Neural progenitor cell (in vitro differentiated cells): ENCODE results near the gene ZNF592. TPM values are rescaled to one million over a fixed set of nuclear protein-coding genes. Genes with fewer than 3 reads are reported as not detected.

Source experiments
- DNase-seq: peaks from one replicate; pipeline ENCODE4 v3.0.0-alpha.2; 2016; ENCODE audit warnings: low spot score
- H2AFZ ChIP-seq: fragments of 200-600 bp; sonication (generic); replicated peaks from 2 replicates; pipeline ENCODE4 v1.6.1; 2016; ENCODE audit warnings: antibody characterized with exemption
- H3F3A ChIP-seq: fragments of 200-600 bp; sonication (generic); 2 replicates; pipeline ENCODE4 v1.6.1; 2016; ENCODE audit warnings: antibody characterized with exemption, low read depth
- H3K27ac ChIP-seq: fragments of 200-600 bp; sonication (generic); 2 replicates; pipeline ENCODE4 v1.5.1; 2016; ENCODE audit warnings: mild to moderate bottlenecking
- H3K27me3 ChIP-seq: fragments of 200-600 bp; sonication (generic); 2 replicates; pipeline ENCODE4 v1.6.1; 2016; ENCODE audit warnings: mild to moderate bottlenecking, moderate library complexity
- H3K36me3 ChIP-seq: fragments of 200-600 bp; sonication (generic); 2 replicates; pipeline ENCODE4 v1.5.1; 2016
- H3K4me1 ChIP-seq: fragments of 200-600 bp; sonication (generic); 2 replicates; pipeline ENCODE4 v1.6.1; 2016; ENCODE audit warnings: mixed run types
- H3K4me2 ChIP-seq: fragments of 200-600 bp; sonication (generic); 2 replicates; pipeline ENCODE4 v1.6.1; 2016
- H3K4me3 ChIP-seq: fragments of 200-600 bp; sonication (generic); 2 replicates; pipeline ENCODE4 v1.5.1; 2016
- H3K79me2 ChIP-seq: fragments of 200-600 bp; sonication (generic); 2 replicates; pipeline ENCODE4 v1.6.1; 2016; ENCODE audit warnings: low read depth
- H3K9ac ChIP-seq: fragments of 200-600 bp; sonication (generic); 2 replicates; pipeline ENCODE4 v1.6.1; 2016
- H3K9me3 ChIP-seq: fragments of 200-600 bp; sonication (generic); 2 replicates; pipeline ENCODE4 v1.5.1; 2016; ENCODE audit warnings: low read depth
- H4K20me1 ChIP-seq: fragments of 200-600 bp; sonication (generic); 2 replicates; pipeline ENCODE4 v1.6.1; 2016; ENCODE audit warnings: low read depth
- H3K27ac Mint-ChIP-seq: 3 replicates; pipeline ENCODE4 v1.8.0; 2021; ENCODE audit warnings: mixed read lengths
- H3K27me3 Mint-ChIP-seq: 2 replicates; pipeline ENCODE4 v1.8.0; 2022; ENCODE audit warnings: low read depth, mild to moderate bottlenecking, inconsistent platforms, moderate library complexity, mixed read lengths; ENCODE audit not compliant: insufficient read depth
- H3K36me3 Mint-ChIP-seq: 3 replicates; pipeline ENCODE4 v1.8.0; 2021; ENCODE audit warnings: mixed read lengths
- H3K4me1 Mint-ChIP-seq: 3 replicates; pipeline ENCODE4 v1.8.0; 2021; ENCODE audit warnings: mixed read lengths
- H3K4me3 Mint-ChIP-seq: 3 replicates; pipeline ENCODE4 v1.8.0; 2021; ENCODE audit warnings: mild to moderate bottlenecking, moderate library complexity, mixed read lengths
- H3K9me3 Mint-ChIP-seq: 3 replicates; pipeline ENCODE4 v1.8.0; 2020; ENCODE audit warnings: mixed read lengths
- CTCF ChIP-seq: fragments of 200-600 bp; sonication (generic); IDR thresholded peaks from 2 replicates; pipeline ENCODE4 v1.5.1; 2017; ENCODE audit warnings: antibody characterized with exemption, mild to moderate bottlenecking
- EZH2 ChIP-seq: fragments of 200-600 bp; sonication (generic); IDR thresholded peaks from 2 replicates; pipeline ENCODE4 v1.6.1; 2017; ENCODE audit warnings: antibody characterized with exemption, mild to moderate bottlenecking, moderate library complexity
- EZH2phosphoT487 ChIP-seq: fragments of 200-600 bp; sonication (generic); IDR thresholded peaks from 2 replicates; pipeline ENCODE4 v1.6.1; 2017; ENCODE audit warnings: antibody characterized with exemption
- total RNA-seq: library from RNA; depleted of rRNA; stranded (reverse); fragments of >200 nt; gene quantifications from 2 replicates; pipeline ENCODE4 v1.2.3, GENCODE V29; 2015; ENCODE audit warnings: low replicate concordance

The ZNF592 gene
- total RNA-seq, 1 donor from 2014 or later: 5.8 TPM

- Histone ChIP-seq H3K27me3 (no peaks in the 10 kb centered on the region), H3K4me1 (peaks cover 36% of the 10 kb centered on the region), H3K79me2 (no peaks in the 10 kb centered on the region), H3K4me3 (no peak overlapping the region), H3F3A (peaks cover 25% of the 10 kb centered on the region), H3K9me3 (no peaks in the 10 kb centered on the region), H4K20me1 (no peaks in the 10 kb centered on the region), H3K36me3 (no peaks in the 10 kb centered on the region), H3K27ac (no peak overlapping the region), H2AFZ (peak overlapping the region; percentile 12), H3K4me2 (no peak overlapping the region), H3K9ac (no peak overlapping the region)
- no peak for DNase-seq
- H3K4me1 Mint-ChIP-seq: peaks cover 30% of the 10 kb centered on the region
- no peak overlapping the region for H3K4me3 Mint-ChIP-seq
- H3K36me3 Mint-ChIP-seq: no peaks in the 10 kb centered on the region
- H3K9me3 Mint-ChIP-seq: peaks cover 3% of the 10 kb centered on the region
- H3K27me3 Mint-ChIP-seq: peaks cover 5% of the 10 kb centered on the region
- TF ChIP-seq EZH2: no peak
- TF ChIP-seq EZH2phosphoT487: no peak
- TF ChIP-seq CTCF: no peak
- H3K27ac Mint-ChIP-seq: no peak overlapping the region
Observed at GRCh38 chr15:84821501-84822021, 73.2 kb downstream of the ZNF592 start.

GRCh38 chr15:84822653-84823281 is 74.4 kb downstream of the ZNF592 start:
- no peak overlapping the region for H3K4me3 ChIP-seq
- no peak overlapping the region for H3K27ac Mint-ChIP-seq
- peaks cover 27% of the 10 kb centered on the region for H3K4me1 Mint-ChIP-seq
- peaks cover 32% of the 10 kb centered on the region for H3K4me1 ChIP-seq
- no peaks in the 10 kb centered on the region for H3K9me3 ChIP-seq
- peaks cover 3% of the 10 kb centered on the region for H3K27me3 Mint-ChIP-seq
- no peaks in the 10 kb centered on the region for H4K20me1 ChIP-seq
- H3F3A ChIP-seq: peaks cover 17% of the 10 kb centered on the region
- no peaks in the 10 kb centered on the region for H3K36me3 Mint-ChIP-seq
- H3K9ac ChIP-seq: no peak overlapping the region
- no peak for TF ChIP-seq EZH2
- TF ChIP-seq CTCF: no peak
- TF ChIP-seq EZH2phosphoT487: no peak
- H3K27ac ChIP-seq: no peak overlapping the region
- no peak overlapping the region for H3K4me3 Mint-ChIP-seq
- H2AFZ ChIP-seq: no peak overlapping the region
- H3K9me3 Mint-ChIP-seq: peaks cover 3% of the 10 kb centered on the region
- no peak for DNase-seq
- no peaks in the 10 kb centered on the region for H3K36me3 ChIP-seq
- no peak overlapping the region for H3K4me2 ChIP-seq
- no peaks in the 10 kb centered on the region for H3K79me2 ChIP-seq
- no peaks in the 10 kb centered on the region for H3K27me3 ChIP-seq

- no peaks in the 10 kb centered on the region for H3K79me2 ChIP-seq
- H3K27me3 ChIP-seq: no peaks in the 10 kb centered on the region
- no peaks in the 10 kb centered on the region for H3K9me3 ChIP-seq
- Mint-ChIP-seq H3K27me3 (peaks cover 3% of the 10 kb centered on the region), H3K4me1 (peaks cover 21% of the 10 kb centered on the region), H3K27ac (no peak overlapping the region), H3K36me3 (no peaks in the 10 kb centered on the region), H3K9me3 (peaks cover 3% of the 10 kb centered on the region), H3K4me3 (no peak overlapping the region)
- H3K36me3 ChIP-seq: no peaks in the 10 kb centered on the region
- H3K9ac ChIP-seq: no peak overlapping the region
- no peaks in the 10 kb centered on the region for H4K20me1 ChIP-seq
- H3F3A ChIP-seq: peaks cover 12% of the 10 kb centered on the region
- peaks cover 25% of the 10 kb centered on the region for H3K4me1 ChIP-seq
- H2AFZ ChIP-seq: no peak overlapping the region
- TF ChIP-seq EZH2phosphoT487 (no peak), CTCF (no peak)
- no peak overlapping the region for H3K27ac ChIP-seq
- H3K4me2 ChIP-seq: no peak overlapping the region
- H3K4me3 ChIP-seq: no peak overlapping the region
- DNase-seq: no peak
Observed at GRCh38 chr15:84823282-84823878, 75.0 kb downstream of the ZNF592 start.
